C4-2B (cell line): ENCODE results near the gene INHBB.

ENCODE experiments used
- ZFX ChIP-seq: fragments of 450-650 bp; IDR thresholded peaks from 2 replicates; pipeline ENCODE4 v1.6.1; 2017
- TF ChIP-seq, protein P1 (sequence below): fragments of 450-650 bp; conservative IDR thresholded peaks from 2 replicates; pipeline ENCODE4 v1.5.1; 2017; ENCODE audit warnings: mild to moderate bottlenecking

GRCh38 chr2:120317916-120318315, 28.0 kb upstream of the INHBB start:
- TF ChIP-seq, protein P1, sequence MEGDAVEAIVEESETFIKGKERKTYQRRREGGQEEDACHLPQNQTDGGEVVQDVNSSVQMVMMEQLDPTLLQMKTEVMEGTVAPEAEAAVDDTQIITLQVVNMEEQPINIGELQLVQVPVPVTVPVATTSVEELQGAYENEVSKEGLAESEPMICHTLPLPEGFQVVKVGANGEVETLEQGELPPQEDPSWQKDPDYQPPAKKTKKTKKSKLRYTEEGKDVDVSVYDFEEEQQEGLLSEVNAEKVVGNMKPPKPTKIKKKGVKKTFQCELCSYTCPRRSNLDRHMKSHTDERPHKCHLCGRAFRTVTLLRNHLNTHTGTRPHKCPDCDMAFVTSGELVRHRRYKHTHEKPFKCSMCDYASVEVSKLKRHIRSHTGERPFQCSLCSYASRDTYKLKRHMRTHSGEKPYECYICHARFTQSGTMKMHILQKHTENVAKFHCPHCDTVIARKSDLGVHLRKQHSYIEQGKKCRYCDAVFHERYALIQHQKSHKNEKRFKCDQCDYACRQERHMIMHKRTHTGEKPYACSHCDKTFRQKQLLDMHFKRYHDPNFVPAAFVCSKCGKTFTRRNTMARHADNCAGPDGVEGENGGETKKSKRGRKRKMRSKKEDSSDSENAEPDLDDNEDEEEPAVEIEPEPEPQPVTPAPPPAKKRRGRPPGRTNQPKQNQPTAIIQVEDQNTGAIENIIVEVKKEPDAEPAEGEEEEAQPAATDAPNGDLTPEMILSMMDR = no peak
- no peak for TF ChIP-seq ZFX
